ENCODE measurements around the gene C12orf43.
"Not testable (repeated sequence)": the region's sequence is repeated elsewhere in the genome, so short reads cannot be mapped to it uniquely, and the experiment has no call there.

Gene C12orf43, protein sequence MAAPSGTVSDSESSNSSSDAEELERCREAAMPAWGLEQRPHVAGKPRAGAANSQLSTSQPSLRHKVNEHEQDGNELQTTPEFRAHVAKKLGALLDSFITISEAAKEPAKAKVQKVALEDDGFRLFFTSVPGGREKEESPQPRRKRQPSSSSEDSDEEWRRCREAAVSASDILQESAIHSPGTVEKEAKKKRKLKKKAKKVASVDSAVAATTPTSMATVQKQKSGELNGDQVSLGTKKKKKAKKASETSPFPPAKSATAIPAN

DNA sequence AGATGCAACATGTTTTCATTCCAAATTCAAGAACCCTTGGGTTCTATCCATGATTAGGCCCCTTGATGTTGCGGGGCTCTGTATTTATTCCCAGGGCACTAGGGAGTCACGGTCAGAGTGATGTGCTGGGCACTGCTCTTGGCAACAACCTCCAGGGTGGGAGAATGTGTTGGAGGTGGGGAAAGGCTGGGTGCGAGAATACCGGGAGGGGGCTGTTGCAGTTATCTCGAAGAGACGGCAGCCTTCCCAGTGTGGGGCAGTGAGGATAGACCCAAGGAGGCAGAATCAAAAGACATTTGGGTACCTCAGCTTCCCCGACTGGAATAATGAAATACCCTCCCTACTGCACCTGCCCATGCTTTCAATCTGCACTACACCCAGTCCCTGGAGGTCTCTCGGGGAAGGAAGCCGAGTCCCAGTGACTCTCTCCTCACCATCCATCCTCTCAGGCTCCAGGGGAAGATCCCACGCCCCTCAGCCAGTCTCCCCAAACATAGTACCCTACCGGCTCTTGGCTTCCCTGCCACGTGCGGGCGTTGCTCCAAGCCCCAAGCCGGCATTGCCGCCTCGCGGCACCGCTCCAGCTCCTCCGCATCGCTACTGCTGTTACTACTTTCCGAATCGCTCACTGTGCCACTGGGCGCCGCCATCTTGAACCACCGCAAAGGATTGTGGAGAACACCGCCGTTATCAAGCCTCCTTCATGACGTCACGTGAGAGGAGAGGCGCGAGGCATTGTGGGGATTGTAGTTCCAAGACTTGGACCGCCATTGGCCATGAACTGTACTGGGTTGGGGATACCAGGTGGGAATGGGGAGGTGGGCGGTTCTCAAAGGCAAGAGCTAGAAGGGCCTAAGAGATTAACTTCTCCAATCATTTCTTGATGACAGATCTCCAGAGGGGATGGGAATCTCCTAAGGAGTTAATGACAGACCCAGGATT lies at the start of gene C12orf43:
Gene C12orf43, minus strand, starts transcription at position 663 of the 942 bp plus-strand sequence. Its CDS starts 13 bp downstream, at position 650.
- peak; percentile 38 for DNase-seq (ENCODE audit: low spot score)

DNA sequence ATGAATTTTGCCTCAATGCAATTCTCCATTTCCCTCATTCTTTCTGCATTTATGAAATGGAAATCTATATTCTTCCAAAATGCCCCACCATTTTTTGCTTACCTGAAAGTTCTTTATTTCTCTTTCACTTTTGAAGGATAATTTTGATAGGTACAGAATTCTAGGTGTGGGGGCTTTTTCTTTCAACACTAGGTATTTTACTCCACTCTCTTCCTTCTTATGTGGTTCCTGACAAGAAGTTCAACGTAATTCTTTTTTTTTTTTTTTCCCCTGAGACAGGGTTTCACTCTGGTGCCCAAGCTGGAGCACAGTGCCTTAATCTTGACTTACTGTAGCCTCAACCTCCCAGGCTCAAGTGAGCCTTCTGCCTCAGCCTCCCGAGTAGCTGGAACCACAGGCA lies 49.1 kb upstream of the C12orf43 start:
- no peak for DNase-seq (ENCODE audit: low spot score)

DNA sequence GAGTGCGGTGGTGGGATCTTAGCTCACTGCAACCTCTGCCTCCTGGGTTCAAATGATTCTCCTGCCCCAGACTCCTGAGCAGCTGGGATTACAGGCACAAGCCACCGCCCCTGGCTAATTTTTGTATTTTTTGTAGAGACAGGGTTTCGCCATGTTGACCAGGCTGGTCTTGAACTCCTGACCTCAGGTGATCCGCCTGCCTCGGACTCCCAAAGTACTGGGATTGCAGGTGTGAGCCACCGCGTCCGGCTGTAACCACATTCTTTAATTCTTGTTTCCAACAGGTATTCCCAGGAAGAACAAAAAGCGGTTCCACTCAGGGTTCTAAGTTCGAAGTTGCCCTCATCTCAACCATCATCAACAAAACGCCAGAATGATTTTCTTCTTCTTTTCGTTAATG lies 48.3 kb upstream of the C12orf43 start:
- not testable (repeated sequence) for DNase-seq (ENCODE audit: low spot score)

GRCh38 chr12:121064116-121064515 lies 47.8 kb upstream of the C12orf43 start:
- DNase-seq (ENCODE audit: low spot score) = no peak

DNA sequence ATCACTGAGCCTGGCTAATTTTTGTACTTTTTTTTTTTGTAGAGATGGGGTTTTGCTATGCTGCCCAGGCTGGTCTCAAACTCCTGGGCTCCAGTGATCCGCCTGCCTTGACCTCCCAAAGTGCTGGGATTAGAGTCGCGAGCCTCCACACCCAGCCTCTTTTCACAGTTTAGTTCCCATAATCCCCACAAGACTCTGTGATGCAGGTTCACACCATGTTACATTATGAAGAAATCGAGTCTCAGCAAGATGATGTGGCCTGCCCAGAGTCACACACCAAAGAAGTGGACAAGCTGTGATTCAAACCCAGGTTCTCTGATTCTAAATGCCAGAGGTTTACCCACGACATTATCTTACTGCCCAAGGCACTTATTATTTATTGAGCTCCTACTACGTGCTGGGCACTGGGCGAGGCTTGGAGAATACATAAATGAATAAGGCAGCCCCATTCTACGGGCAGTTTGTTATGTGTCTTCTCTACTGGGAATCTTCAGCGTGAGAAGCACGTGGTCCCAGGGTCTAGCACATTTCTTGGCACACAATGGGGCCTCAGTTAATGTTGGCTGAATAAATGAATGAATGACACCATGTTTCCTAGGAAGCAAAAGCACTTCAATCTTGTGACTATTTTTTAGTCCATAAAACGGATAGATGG lies 46.2 kb upstream of the C12orf43 start:
- no peak for DNase-seq (ENCODE audit: low spot score)

- no peak for DNase-seq (ENCODE audit: low spot score)
Measured at GRCh38 chr12:121061831-121062230, 45.5 kb upstream of the C12orf43 start.

- peak; percentile 26 for DNase-seq (ENCODE audit: low spot score)
Measured at GRCh38 chr12:121060149-121061001, 44.1 kb upstream of the C12orf43 start.

GRCh38 chr12:121059031-121059898 lies 43.0 kb upstream of the C12orf43 start:
- no peak for DNase-seq (ENCODE audit: low spot score)

DNA sequence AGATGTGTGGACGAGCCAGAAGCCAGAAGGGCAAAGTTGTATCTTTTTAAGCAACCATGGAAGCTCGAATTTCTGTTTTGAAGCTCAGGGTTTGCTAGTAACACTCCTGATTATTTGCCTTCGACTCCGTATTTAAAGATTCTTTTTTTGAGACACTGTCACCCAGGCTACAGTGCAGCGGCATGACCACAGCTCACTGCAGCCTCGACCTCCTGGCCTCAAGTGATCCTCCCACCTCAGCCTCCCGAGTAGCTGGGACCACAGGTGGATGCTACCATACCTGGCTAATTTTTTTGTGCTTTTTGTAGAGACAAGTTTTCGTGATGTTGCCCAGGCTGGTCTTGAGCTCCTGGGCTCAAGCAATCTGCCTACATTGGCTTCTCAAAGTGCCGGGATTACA lies 41.5 kb upstream of the C12orf43 start:
- no peak for DNase-seq (ENCODE audit: low spot score)

GRCh38 chr12:121053706-121054105 lies 37.4 kb upstream of the C12orf43 start:
- no peak for DNase-seq (ENCODE audit: low spot score)

- DNase-seq (ENCODE audit: low spot score) = no peak
Measured at GRCh38 chr12:121050725-121051124, 34.4 kb upstream of the C12orf43 start.

- no peak for DNase-seq (ENCODE audit: low spot score)
Measured at GRCh38 chr12:121048442-121048841, 32.2 kb upstream of the C12orf43 start.

- not testable (repeated sequence) for DNase-seq (ENCODE audit: low spot score)
Measured at GRCh38 chr12:121047400-121047799, 31.1 kb upstream of the C12orf43 start.

GRCh38 chr12:121043067-121043466 lies 26.8 kb upstream of the C12orf43 start:
- no peak for DNase-seq (ENCODE audit: low spot score)

DNA sequence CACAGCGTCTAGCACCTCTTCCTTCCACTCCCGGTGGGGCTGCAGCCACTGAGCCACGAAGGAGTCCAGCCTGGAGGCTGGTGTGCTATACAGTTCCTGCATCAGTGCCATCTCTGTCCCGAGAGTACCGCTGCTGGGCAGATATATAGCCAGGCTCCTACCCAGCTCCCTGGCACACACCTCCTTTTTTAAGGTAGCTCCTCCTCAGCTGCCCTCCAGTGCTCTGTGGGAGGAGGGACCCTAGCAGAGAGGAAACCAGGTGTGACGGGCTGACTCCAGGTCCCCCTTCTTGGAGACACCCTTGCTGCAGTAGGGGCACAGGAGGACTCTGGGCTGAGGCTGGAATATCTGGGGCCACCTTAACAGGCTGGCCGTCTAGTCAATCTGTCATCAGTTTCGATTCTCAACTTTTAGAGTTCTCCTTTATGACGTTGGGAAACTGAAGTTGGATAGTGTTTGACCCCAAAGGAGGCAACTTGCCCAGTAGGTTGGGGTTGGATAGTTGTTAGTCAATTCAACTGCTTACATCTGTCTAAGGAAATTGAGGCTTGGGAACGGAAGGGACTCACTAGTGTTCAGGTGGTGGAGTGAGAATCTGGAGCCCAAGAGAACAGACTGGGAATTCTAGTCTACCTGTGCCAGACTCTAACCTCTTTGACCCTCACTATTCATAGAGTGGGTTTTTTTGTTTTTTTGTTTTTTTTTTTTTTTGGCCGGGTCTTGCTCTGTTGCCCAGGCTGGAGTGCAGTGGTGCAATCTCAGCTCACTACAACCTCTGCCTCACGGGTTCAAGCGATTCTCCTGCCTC lies 22.8 kb upstream of the C12orf43 start, which contains the start of gene OASL:
Gene OASL, minus strand, starts transcription at position 386 of the 808 bp plus-strand sequence. Its CDS starts 275 bp downstream, at position 111.
- no peak for DNase-seq (ENCODE audit: low spot score)

GRCh38 chr12:121036810-121037326 lies 20.6 kb upstream of the C12orf43 start:
- no peak for DNase-seq (ENCODE audit: low spot score)

DNA sequence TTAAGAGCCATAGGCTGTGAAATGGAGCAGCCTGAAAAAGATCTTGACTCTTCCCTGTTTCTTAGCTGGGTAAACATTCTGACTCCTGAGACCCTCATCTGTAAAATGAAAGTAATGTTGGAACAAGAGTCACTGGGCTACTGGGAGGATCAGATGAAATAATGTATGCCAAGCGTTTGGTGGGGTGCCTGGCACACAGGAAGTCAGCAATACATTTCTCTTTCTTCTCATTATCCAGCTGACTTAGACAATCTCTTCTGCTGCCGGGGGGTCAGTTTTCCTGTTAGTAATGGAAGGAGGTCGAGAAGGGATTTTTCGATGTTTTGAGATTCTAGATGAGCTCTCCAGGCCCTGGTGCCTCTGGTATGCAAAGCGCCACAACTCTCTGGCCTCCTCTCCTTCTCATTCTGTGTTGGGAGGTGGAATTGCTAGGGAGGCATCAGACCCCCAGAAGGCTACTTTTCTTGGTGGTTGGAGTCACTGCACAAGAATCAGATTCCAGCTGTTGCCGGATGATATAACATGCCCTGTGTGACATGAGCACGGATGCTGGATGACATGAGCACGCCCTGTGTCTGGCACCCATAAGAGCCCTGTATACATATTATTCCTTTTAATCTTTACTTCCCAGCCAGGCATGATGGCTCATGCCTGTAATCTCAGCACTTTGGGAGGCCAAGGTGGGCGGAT lies 18.5 kb upstream of the C12orf43 start:
- no peak for DNase-seq (ENCODE audit: low spot score)

- DNase-seq (ENCODE audit: low spot score) = no peak
Measured at GRCh38 chr12:121033625-121034349, 17.5 kb upstream of the C12orf43 start.
